HG03139 (cell line): ENCODE data around the gene IGSF22.

Experiments used
- ATAC-seq: cut with Tn5 transposase; IDR thresholded peaks from one replicate; pipeline ENCODE4 v1.9.1; 2021; ENCODE audit not compliant: unreplicated experiment

The IGSF22 gene

DNA sequence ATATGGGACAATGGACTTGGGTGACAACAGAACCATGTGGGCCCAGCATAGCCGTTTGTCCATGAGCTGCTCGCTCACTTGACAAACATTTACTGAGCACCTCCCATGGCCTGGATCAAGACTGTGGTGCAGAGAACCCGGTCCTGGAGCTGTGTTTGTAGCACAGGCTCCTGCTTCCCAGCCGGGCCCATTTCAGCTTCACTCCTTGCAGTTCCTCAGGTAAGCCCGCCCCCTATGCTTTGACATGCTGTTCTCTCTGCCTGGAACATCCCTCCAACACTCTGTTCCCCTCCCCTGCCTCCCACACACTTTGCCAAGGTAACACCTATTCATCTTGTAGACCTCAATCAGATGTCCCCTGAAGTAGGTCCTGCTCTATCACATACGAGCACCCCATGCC, 19.3 kb upstream of the IGSF22 start:
- no peak for ATAC-seq

GRCh38 chr11:18743900-18744514, 18.0 kb upstream of the IGSF22 start:
- ATAC-seq = no peak

DNA sequence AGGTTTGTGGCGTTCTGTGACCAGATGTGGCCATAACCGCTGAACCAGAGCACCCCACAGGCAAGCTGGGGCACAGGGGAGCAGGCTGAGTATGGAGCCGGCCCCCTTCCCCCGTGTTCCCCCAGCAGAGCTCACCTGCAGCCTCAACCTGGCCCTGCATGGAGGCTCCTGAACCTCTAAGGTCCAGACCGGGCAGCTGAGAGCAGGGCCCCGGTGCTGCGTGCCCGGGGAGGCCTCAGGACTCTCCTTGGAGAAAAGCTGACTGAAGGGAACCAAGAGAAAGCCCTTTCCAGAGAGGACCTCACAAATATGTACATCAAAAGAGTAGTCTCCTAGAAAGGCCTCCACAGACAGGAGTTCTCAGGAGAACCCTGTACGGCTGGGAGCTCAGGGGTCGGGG, 17.4 kb upstream of the IGSF22 start:
- no peak for ATAC-seq

GRCh38 chr11:18741783-18742182, 15.8 kb upstream of the IGSF22 start:
- no peak for ATAC-seq

- ATAC-seq = no peak
These were observed 13.7 kb upstream of the IGSF22 start for GRCh38 chr11:18739685-18740084.

DNA sequence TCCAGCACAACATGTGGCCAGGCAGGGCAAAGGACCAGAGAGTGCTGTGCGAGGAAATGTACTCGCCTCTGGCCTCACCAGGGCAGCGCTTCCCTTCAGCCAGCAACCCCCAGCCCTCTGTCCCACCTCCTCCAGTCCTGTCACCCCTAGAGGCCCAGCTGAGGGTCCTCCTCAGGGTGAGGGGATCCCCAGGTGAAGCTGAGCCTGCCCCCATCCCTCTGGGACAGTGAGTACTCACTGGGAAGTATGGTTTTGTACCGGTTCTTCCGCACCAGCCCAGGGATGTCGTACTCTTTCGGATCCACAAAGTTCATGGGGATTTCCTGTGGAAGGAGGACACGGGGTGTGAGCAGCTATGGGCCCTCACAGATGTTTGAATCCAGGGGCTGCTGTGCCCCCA, 11.7 kb upstream of the IGSF22 start:
- ATAC-seq = no peak

DNA sequence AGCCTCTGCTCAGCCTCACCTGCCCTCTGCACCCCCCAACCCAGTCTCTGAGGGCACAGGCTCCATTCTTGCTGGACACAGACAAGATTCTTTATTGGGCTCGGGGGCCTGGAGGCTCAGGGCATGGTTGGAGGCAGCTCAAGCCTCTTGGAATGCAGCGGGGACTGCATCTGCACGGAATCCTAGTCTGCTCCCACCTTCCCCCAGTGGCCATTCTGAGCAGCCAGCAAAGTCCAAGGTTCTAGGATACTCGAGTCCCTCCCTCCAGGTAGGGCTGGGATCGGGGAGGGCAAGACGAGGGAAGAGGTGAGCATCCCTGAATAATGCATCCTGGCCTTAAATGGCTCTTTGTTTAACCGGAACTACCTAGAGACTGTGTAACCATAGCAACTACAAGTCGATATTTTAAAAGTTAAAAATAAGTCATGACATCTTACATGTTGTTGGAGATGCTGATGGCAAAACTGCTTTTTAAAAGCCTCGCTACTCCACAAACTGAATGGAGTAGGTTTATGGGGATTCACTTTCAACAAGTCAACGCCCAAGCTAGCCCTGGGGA, 10.7 kb upstream of the IGSF22 start:
- no peak for ATAC-seq

DNA sequence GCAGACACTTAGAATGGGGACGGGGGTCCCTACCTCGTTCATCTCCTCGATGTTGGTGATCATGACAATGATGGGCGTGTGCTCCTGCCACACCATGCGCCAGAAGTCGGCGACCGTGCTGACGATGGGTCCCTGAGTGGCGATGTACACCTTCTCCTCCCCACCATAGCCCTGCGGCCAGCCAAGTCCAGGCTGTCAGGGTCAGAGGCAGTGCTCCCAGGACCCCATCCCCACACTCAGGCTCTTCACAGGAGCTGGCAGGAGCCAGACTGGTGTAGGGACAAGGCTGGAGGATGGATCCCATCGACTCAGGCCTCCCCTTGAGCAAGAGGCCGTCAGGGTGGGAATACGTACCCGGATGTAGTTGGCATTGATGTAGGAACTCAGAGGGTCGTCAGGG, 7.2 kb upstream of the IGSF22 start:
- ATAC-seq = no peak

DNA sequence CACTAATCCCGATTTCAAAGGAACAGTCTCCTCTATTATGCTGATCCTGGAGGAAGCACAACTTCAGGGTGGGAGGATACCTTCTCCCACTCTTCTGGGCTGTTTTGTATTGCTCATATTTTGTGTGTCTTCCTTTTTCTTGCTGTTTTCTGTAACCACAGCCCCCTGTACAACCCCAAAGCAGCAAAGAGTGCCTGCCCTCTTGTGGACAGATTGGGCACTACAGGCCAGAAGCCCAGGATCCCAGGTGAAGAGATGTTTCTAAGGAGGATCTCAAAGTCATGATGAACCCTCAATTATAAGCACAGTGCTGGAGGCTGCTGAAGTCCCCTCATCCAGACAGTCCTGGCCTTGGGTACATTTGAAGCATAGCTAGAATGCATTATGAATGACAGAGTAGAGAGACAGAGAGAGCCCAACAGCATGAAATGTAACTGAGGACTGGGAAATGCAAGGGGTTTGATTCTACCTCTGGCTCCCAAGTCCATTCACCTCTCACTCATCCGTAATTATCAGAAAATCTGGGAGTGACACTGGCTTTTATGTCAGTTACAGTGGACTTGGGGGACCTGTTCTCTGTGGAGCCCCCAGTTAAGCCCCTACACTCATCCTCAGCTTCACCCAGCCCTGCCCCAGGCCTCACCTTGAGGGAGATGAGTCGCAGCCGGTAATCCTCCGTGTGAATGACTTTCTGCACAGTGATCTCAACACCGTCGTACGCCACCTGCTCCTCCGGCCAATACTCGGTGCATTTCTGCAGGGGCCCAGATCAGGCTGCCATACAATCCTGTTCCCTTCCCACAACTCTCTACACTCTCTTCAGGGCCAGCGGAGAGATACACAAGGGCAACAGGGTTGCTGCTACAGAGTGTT, 6.2 kb upstream of the IGSF22 start:
- ATAC-seq = no peak

DNA sequence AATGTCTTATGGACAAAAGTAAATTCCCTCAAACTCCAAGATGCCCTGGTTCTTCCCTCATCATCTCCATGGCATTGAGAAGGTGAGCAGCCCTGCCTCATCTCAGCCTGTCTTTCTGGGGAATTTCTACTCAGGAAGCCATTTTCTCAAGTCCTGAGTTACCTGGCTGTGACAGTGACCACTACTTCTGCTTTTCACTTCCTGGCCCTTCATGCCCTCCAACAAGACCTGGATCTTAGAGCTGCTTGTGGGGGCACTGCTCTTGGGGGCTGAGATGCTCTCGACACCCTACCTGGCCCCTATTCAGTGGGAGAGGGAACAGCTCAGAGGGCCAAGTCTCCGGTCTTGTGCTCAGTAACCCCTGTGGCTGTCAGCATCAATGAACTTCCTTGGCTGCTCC, 5.5 kb upstream of the IGSF22 start:
- no peak for ATAC-seq

GRCh38 chr11:18730020-18730419, 4.0 kb upstream of the IGSF22 start:
- ATAC-seq = no peak

DNA sequence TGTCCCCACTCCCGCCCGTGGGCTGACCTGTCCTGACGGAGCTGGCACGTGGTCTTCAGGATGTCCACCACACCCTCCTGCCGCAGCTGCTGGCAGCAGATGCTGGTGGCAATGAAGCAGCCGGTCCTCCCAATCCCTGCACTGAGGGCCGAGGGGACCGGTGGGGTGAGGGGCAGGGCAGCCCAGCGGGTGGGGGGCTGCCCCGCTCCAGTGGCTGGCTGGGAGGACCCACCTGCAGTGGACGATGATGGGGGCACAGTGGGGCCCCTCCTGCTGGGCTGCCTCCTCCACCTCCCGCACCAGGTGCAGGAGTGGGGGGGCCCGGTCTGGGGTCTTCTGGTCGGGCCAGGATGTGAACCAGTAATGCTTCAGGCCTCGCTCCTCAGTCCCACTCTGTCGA, 3.4 kb upstream of the IGSF22 start:
- ATAC-seq = no peak

- no peak for ATAC-seq
These were observed 2.7 kb upstream of the IGSF22 start for GRCh38 chr11:18728658-18729057.

DNA sequence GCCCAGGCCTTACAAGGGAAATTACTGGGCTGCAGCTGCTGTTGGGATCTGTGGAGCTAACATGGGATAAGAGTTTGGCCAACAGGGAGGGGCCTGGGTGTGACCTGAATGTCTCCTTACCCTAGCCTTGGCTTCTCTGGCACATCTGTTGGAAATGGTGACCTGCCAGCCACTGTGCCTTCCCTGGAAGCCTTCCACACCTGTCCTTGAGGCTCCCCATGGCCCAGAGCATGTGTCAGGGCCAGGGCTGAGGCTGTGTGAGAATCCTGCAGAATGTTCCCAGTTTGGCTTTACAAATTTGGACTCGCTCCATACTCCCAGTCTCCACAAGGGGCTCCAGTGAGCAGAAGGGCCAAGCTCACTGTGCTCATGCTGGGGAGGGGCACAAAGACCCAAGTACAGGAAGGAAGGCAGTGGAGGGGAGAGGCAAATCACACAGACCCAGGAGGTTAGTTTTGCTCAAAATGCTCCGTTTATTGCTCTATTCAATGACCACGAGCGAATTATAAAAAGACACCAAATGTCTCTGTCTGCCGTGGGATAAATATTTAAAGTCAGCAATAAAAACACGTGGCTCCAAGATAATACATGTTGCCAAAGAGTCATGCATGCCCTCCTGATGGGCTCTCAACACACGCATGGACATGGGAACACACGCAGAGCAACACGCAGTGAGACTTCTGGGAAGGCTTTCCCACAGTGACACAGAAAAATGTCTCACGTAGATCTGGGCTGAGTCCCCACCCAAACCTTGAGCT, 1.7 kb upstream of the IGSF22 start:
- no peak for ATAC-seq

DNA sequence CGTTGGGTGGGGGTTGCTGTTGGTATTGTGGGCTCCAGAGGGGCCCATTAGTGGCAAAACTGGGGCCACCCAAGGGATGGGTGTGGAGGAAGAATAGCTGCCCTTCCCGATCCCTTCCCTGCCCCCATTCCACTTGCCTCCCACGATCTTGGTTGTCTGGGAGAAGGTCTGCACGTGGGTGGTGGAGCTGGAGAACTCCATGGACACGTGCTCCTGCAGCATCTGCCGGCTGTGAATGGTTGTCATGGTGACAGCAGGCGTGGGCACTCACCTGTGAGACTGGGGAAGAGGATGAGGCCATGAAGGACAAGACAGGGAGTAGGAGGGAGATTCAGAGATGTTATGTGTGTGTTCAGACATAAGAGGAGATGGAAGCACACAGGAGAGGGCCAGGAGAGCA, 2.0 kb downstream of the IGSF22 start:
- no peak for ATAC-seq

DNA sequence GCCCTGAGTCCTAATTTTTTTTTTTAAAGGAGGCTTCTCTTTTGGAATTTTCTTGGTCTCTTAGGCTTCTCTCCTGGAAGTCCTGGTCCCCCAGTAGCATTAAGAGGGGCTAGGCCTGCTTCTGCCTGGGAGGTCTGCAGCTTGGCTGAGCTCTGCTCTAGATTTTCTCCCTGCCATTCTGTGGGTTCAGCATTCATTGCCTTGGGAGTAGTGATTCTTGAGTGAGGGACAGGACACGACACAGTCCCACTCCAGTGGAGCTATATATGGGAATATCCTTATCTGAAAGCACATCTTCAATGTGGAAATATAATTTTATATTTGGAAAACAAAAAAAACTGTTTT, 3.7 kb downstream of the IGSF22 start:
- ATAC-seq = no peak

- peak; percentile 67 for ATAC-seq
These were observed 4.3 kb downstream of the IGSF22 start for GRCh38 chr11:18721561-18722292.

DNA sequence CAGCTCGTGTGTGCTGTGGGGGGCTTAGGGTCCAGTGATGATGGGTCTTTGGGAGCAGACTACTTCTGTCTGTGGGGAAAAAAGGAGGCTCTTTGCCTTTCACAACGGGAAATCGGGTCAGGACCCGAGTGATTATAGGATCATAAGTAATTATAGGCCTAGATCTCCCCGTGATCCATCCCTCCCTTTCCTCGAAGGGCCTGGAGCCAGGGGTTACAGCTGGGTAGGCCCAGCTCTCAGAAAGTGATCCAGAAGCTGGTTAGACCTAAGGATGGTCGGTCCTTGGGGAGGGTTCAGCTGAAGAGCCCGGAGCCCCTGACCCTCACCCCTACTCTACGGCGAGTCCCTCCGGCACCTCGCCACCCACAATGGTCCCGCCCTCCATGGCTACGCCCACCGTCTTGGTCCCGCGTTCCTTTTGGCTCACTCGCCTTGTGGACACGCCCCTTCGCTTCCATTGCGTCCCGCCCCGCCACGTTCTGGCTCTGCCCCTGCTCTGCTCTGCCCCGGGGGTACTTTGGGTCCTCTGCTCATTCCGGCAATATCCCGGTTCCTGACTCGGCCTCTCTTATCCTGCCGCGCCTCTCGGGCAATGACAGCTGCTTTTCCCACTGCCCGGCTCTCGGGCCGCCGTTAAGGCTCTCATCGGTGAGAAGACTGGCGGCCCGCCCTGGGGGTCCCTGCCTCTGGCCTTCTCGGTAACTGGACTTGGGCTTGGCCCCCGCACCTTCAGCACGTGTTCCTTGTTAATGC, 5.0 kb downstream of the IGSF22 start:
- peak; percentile 60 for ATAC-seq

- no peak for ATAC-seq
These were observed 5.7 kb downstream of the IGSF22 start for GRCh38 chr11:18720091-18720807.

DNA sequence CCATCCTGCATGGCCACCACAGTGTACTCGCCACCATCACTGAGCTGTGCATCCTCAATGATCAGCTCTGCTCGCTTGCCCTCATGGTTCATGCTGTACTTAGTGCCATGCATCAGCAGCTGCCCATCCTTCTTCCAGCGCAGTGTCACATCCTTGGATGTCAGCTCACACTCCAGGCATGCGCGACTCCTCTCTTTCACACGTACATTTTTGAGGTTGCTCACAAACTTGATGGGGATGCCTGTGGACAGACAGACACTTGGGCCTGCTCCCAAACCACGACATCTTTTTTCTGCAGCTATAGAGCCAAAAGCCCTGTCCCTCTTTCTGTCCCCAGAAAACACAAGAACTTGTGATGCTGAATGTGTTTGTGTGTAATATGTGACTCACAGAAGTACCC, 10.5 kb downstream of the IGSF22 start:
- ATAC-seq = no peak
